GM12872 (cell line): ENCODE measurements around the gene KDELR3.

Experiments used
- TF ChIP-seq, protein P1 (sequence below): IDR thresholded peaks from 3 replicates; pipeline ENCODE4 v1.5.1; 2011; ENCODE audit warnings: low read depth, mild to moderate bottlenecking, low read length, moderate library complexity; ENCODE audit not compliant: insufficient read depth

Gene KDELR3

DNA sequence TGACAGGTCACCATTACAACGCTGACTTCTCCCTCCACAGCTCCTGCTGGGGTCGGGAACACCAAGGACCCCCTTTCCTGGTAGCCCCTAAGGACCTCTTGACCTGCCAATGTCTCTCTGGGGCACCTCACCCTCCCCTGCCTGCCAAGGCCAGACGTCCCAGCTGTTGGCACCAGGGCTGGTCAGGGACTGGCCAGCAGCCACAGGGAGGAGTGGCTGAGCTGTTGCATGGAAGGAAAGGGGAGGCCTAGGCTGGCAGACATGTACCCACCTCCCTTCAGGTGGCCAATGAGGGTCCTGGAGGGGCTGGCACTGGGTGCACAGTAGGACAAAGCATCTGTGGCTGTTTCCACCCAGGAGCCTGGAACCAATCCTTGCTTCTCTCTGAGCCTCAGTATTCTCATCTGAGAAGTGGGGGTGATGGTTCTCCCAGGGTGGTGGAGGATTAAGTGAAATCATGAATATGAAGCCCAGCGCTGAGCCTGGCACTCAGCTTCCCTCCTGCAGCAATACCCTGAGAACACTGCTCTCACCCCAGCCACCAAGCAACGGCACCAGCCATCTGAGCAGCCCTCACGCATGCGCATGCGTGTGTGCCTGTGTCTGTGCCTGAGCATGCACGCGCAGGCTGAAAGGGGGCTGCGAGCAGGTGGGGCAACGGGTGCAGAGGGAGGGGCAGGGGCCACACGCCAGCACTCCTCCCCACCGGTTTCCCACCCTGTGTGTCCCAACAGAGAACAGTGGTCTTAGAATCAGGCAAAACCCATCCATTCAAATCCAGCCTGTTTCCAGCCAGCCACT, 18.8 kb upstream of the KDELR3 start:
- TF ChIP-seq, protein P1, sequence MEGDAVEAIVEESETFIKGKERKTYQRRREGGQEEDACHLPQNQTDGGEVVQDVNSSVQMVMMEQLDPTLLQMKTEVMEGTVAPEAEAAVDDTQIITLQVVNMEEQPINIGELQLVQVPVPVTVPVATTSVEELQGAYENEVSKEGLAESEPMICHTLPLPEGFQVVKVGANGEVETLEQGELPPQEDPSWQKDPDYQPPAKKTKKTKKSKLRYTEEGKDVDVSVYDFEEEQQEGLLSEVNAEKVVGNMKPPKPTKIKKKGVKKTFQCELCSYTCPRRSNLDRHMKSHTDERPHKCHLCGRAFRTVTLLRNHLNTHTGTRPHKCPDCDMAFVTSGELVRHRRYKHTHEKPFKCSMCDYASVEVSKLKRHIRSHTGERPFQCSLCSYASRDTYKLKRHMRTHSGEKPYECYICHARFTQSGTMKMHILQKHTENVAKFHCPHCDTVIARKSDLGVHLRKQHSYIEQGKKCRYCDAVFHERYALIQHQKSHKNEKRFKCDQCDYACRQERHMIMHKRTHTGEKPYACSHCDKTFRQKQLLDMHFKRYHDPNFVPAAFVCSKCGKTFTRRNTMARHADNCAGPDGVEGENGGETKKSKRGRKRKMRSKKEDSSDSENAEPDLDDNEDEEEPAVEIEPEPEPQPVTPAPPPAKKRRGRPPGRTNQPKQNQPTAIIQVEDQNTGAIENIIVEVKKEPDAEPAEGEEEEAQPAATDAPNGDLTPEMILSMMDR = no peak

DNA sequence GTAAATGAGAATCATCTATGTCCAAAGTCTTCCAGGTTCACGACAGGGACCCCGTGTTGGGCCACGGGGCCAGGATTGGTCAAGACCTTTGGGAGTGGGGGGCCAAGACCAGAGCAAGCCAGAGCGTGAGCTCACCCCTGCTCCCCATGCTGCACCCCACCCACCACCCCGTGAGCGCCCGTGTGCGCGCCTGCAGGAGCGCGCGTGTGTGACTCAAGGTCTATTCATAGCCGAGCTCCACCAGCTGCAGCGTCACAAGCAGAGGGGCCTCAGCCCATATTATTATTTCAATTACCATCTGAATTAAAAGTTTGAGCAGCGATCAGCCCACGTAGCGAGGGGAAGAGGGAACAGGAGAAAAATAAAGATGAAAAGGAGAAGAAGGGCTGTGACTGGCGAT, 18.1 kb upstream of the KDELR3 start:
- TF ChIP-seq, protein P1 = no peak

DNA sequence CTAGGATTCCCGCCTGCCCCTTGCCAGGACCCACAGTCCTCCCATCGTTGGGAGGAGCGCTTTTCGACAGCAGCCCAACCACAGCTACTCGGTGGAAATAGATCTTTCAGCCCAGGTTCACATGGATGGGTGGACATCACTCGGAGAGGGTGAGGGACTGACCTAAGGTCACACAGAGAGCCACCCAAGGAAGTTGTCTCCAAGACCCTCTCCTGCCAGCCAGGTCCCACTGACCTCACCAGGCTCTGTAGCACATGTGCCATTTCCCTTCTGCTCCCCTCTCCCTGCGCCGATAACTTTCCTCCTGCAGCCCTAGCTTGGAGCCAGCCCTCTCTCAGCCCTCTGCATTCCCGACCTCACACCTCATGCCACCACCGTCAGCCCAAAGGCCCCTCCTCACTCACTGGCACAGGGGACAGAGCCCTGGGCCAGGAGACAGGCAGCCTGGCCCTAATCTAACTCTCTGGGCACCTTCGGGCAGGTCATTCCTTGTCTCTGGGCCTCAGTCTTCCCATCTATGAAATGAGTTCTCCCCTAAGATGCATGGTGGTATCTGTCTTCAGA, 17.6 kb upstream of the KDELR3 start:
- TF ChIP-seq, protein P1 = no peak

- TF ChIP-seq, protein P1 = no peak
Observed at GRCh38 chr22:38451404-38451803, 16.5 kb upstream of the KDELR3 start.

- TF ChIP-seq, protein P1 = no peak
Observed at GRCh38 chr22:38451864-38452263, 16.0 kb upstream of the KDELR3 start.

GRCh38 chr22:38452373-38453065, 15.4 kb upstream of the KDELR3 start:
- TF ChIP-seq, protein P1 = no peak

GRCh38 chr22:38453066-38453672, 14.7 kb upstream of the KDELR3 start:
- TF ChIP-seq, protein P1 = no peak
